Measurements from ENCODE around the gene EHMT1.

- no peak for TF ChIP-seq SUZ12 (IDR thresholded peaks at IDR 0.05)
- no peak for TF ChIP-seq NFRKB (IDR thresholded peaks at IDR 0.05)
- TF ChIP-seq FOXA1 (IDR thresholded peaks at IDR 0.05) = no peak
- no peak for TF ChIP-seq ARNT (IDR thresholded peaks at IDR 0.05)
- TF ChIP-seq LEF1 (IDR thresholded peaks at IDR 0.05; ENCODE audit: borderline replicate concordance) = no peak
- no peak for TF ChIP-seq FOXM1 (IDR thresholded peaks at IDR 0.05; ENCODE audit: borderline replicate concordance)
- TF ChIP-seq FOXK2 (IDR thresholded peaks at IDR 0.05) = no peak
- no peak for TF ChIP-seq TARDBP (IDR thresholded peaks at IDR 0.05)
- no peak for TF ChIP-seq ELF4 (IDR thresholded peaks at IDR 0.05)
- no peak for TF ChIP-seq BHLHE40 (IDR thresholded peaks at IDR 0.05; ENCODE audit: borderline replicate concordance)
- no peak for TF ChIP-seq SP1 (IDR thresholded peaks at IDR 0.05)
Measured at GRCh38 chr9:137832191-137832700, 213.4 kb downstream of the EHMT1 start.

All from HEK293T (cell line).